Stimulated activated CD4-positive, alpha-beta T cell treated with anti-CD3 and anti-CD28 coated beads, Interleukin-15, amount 100 ng/mL, for 24 hours (primary cell): Measurements from ENCODE around the gene MAST4.
"Not testable (repeated sequence)": the region's sequence is repeated elsewhere in the genome, so short reads cannot be mapped to it uniquely, and the experiment has no call there.

Experiments used
- DNase-seq: peaks from one replicate; pipeline ENCODE4 v3.0.0-alpha.2; 2020

The MAST4 gene

GRCh38 chr5:66652818-66653217 lies 56.6 kb downstream of the MAST4 start:
- DNase-seq: no peak

GRCh38 chr5:66653325-66653724 lies 57.1 kb downstream of the MAST4 start:
- DNase-seq: no peak

GRCh38 chr5:66655395-66656324 lies 59.5 kb downstream of the MAST4 start:
- no peak for DNase-seq

- no peak for DNase-seq
Observed at GRCh38 chr5:66658516-66658915, 62.3 kb downstream of the MAST4 start.

- no peak for DNase-seq
Observed at GRCh38 chr5:66659780-66660179, 63.6 kb downstream of the MAST4 start.

- no peak for DNase-seq
Observed at GRCh38 chr5:66660396-66660795, 64.2 kb downstream of the MAST4 start.

- no peak for DNase-seq
Observed at GRCh38 chr5:66661149-66661548, 65.0 kb downstream of the MAST4 start.

- DNase-seq: peak; percentile 10
Observed at GRCh38 chr5:66666778-66667177, 70.6 kb downstream of the MAST4 start.

GRCh38 chr5:66669086-66669861 lies 73.1 kb downstream of the MAST4 start:
- DNase-seq: no peak

GRCh38 chr5:66669862-66670195 lies 73.6 kb downstream of the MAST4 start:
- no peak for DNase-seq

- no peak for DNase-seq
Observed at GRCh38 chr5:66671305-66671704, 75.1 kb downstream of the MAST4 start.

- DNase-seq: no peak
Observed at GRCh38 chr5:66674802-66675201, 78.6 kb downstream of the MAST4 start.

- DNase-seq: no peak
Observed at GRCh38 chr5:66675406-66675805, 79.2 kb downstream of the MAST4 start.

GRCh38 chr5:66680221-66680620 lies 84.0 kb downstream of the MAST4 start:
- no peak for DNase-seq

- DNase-seq: no peak
Observed at GRCh38 chr5:66680804-66681203, 84.6 kb downstream of the MAST4 start.

- no peak for DNase-seq
Observed at GRCh38 chr5:66684663-66685062, 88.5 kb downstream of the MAST4 start.

GRCh38 chr5:66689522-66690220 lies 93.5 kb downstream of the MAST4 start:
- DNase-seq: no peak

- DNase-seq: no peak
Observed at GRCh38 chr5:66694036-66694435, 97.8 kb downstream of the MAST4 start.

GRCh38 chr5:66695840-66696239 lies 99.6 kb downstream of the MAST4 start:
- not testable (repeated sequence) for DNase-seq

- no peak for DNase-seq
Observed at GRCh38 chr5:66697796-66698564, 101.8 kb downstream of the MAST4 start.

GRCh38 chr5:66701244-66701643 lies 105.1 kb downstream of the MAST4 start:
- no peak for DNase-seq

- no peak for DNase-seq
Observed at GRCh38 chr5:66702426-66702825, 106.2 kb downstream of the MAST4 start.
